K562 (cell line): ENCODE results near the gene ARHGEF25. TPM values are rescaled to one million over a fixed set of nuclear protein-coding genes. Genes with fewer than 3 reads are reported as not detected.
"Not testable (repeated sequence)": the region's sequence is repeated elsewhere in the genome, so short reads cannot be mapped to it uniquely, and the experiment has no call there.

Experiments used
- BHLHE40 ChIP-seq: IDR thresholded peaks from 2 replicates; pipeline ENCODE4 v1.6.1; 2011; ENCODE audit warnings: low read length, improper control_type of control experiment
- CBFA2T3 ChIP-seq: fragments of 450-650 bp; IDR thresholded peaks from 2 replicates; pipeline ENCODE4 v1.6.1; 2017
- CTBP1 ChIP-seq: fragments of 450-650 bp; IDR thresholded peaks from 2 replicates; pipeline ENCODE4 v1.6.1; 2016; ENCODE audit warnings: borderline replicate concordance
- MAFK ChIP-seq: IDR thresholded peaks from 2 replicates; pipeline ENCODE4 v1.6.1; 2011; ENCODE audit warnings: low read length, improper control_type of control experiment
- MAX ChIP-seq: sonication (generic); formaldehyde crosslinking; IDR thresholded peaks from 2 replicates; pipeline ENCODE4 v1.9.0; 2022; ENCODE audit warnings: mild to moderate bottlenecking, missing genetic modification reagents
- MAZ ChIP-seq, 2 experiments: fragments of 450-650 bp in 1 of 2; sonication (generic) in 1 of 2; formaldehyde crosslinking; IDR thresholded peaks in 1 of 2; conservative IDR thresholded peaks in 1 of 2; 2 replicates each; pipeline versions ENCODE4 v1.4.0 to v1.5.0; 2020; ENCODE audit warnings: mild to moderate bottlenecking in 1 of 2, missing genetic modification reagents in 1 of 2
- TFE3 ChIP-seq: fragments of 450-650 bp; formaldehyde crosslinking; IDR thresholded peaks from 2 replicates; pipeline ENCODE4 v1.4.0; 2020; ENCODE audit warnings: mild to moderate bottlenecking, mixed read lengths
- TOE1 ChIP-seq, 2 experiments: fragments of 450-650 bp in 1 of 2; sonication (generic) in 1 of 2; formaldehyde crosslinking in 1 of 2; IDR thresholded peaks; 2 replicates each; pipeline versions ENCODE4 v1.7.1 to v1.8.0; 2016 to 2022; ENCODE audit warnings: borderline replicate concordance in 2 of 2, mild to moderate bottlenecking in 2 of 2, antibody characterized with exemption in 1 of 2, inconsistent platforms in 1 of 2, low read depth in 1 of 2, missing genetic modification reagents in 1 of 2, moderate library complexity in 1 of 2
- USF1 ChIP-seq: sonication (generic); formaldehyde crosslinking; IDR thresholded peaks from 2 replicates; pipeline ENCODE4 v1.9.0; 2022; ENCODE audit warnings: mild to moderate bottlenecking, missing genetic modification reagents
- USF2 ChIP-seq: sonication (generic); formaldehyde crosslinking; IDR thresholded peaks from 2 replicates; pipeline ENCODE4 v1.5.0; 2020; ENCODE audit warnings: missing genetic modification reagents
- ZBTB11 ChIP-seq, 3 experiments: fragments of 200-800 bp in 1 of 3; fragments of 250-450 bp in 1 of 3; fragments of 450-650 bp in 1 of 3; sonication (Bioruptor Pico) in 1 of 3; sonication (Bioruptor generic) in 1 of 3; formaldehyde crosslinking in 1 of 3; IDR thresholded peaks; 2 replicates each; pipeline versions ENCODE4 v1.6.1 to v1.8.0; 2016 to 2022; ENCODE audit warnings: mild to moderate bottlenecking in 2 of 3, missing genetic modification characterization in 2 of 3, missing compliant biosample characterization in 1 of 3, moderate library complexity in 1 of 3
- ZFP36 ChIP-seq: fragments of 150-350 bp; IDR thresholded peaks from 2 replicates; pipeline ENCODE4 v1.6.1; 2018; ENCODE audit warnings: low read length, low read depth; ENCODE audit not compliant: partially characterized antibody
- polyA plus RNA-seq, 8 experiments: library from polyadenylated mRNA; depleted of rRNA in 4 of 8; stranded (reverse) in 5 of 8; unstranded in 3 of 8; fragments of >200 nt; fragmentation: Nextera tagmentation in 2 of 8; fragmentation: Illumina TruSeq in 1 of 8; extraction: Ambion mirVana in 2 of 8; extraction: Trizol in 1 of 8; gene quantifications; 2 replicates each; pipeline versions ENCODE4 v1.2.1 to v1.2.3, GENCODE V29; 2011 to 2014; ENCODE audit warnings: inconsistent platforms in 1 of 8, missing spikeins in 1 of 8
- total RNA-seq, 7 experiments: library from RNA; depleted of rRNA in 6 of 7; stranded (reverse); fragments of >200 nt in 6 of 7; fragmentation: Illumina TruSeq in 2 of 7; extraction: Trizol in 2 of 7; gene quantifications; 2 replicates each; pipeline versions ENCODE4 v1.2.1 to v1.2.3, GENCODE V29; 2011 to 2021; ENCODE audit warnings: low replicate concordance in 1 of 7
- TF ChIP-seq, protein P1 (sequence below): fragments of 450-650 bp; conservative IDR thresholded peaks from 2 replicates; pipeline ENCODE4 v1.6.1; 2016; ENCODE audit warnings: missing genetic modification characterization, low read depth, mild to moderate bottlenecking, control low read depth, missing compliant biosample characterization

ARHGEF25 gene
- total and polyA plus RNA-seq, 9 of the 15 experiments (the other 6 are each of a cell fraction or from before 2014, with no cell fraction given): 0.13 to 17.3 (median 11.6) TPM

GRCh38 chr12:57588951-57589610 is 22.2 kb upstream of the ARHGEF25 start (continued):
- TF ChIP-seq ZBTB11 (CRISPR knock-in tag; IDR thresholded peaks at IDR 0.05): peak in 1 of 3 experiments; percentile 89; a peak in 2 of 6 replicates
- TF ChIP-seq USF2 (CRISPR knock-in tag): peak; percentile 40
- TF ChIP-seq TFE3: peak; percentile 93
- peak; percentile 59 for TF ChIP-seq MAFK
- TF ChIP-seq MAZ (CRISPR knock-in tag; conservative IDR thresholded peaks at IDR 0.05 in 1 of 2, IDR thresholded peaks at IDR 0.05 in 1 of 2): 0 out of 4 replicates have a peak, but pooled peaks of 1 of the 2 experiments have one; percentile 21
- 0 out of 2 replicates have a peak, but pooled peaks have one; percentile 13 for TF ChIP-seq CBFA2T3
- peak; percentile 76 for TF ChIP-seq TOE1 (IDR thresholded peaks at IDR 0.05; ENCODE audit: borderline replicate concordance)
- not testable (repeated sequence) for TF ChIP-seq TOE1 (CRISPR knock-in tag; IDR thresholded peaks at IDR 0.05; ENCODE audit: borderline replicate concordance, low read depth)
- TF ChIP-seq CTBP1: 0 out of 2 replicates have a peak, but pooled peaks have one; percentile 28
- TF ChIP-seq ZFP36: peak; percentile 50
- peak; percentile 11; the same call in 1 of the 2 replicates for TF ChIP-seq BHLHE40
- TF ChIP-seq, protein P1, sequence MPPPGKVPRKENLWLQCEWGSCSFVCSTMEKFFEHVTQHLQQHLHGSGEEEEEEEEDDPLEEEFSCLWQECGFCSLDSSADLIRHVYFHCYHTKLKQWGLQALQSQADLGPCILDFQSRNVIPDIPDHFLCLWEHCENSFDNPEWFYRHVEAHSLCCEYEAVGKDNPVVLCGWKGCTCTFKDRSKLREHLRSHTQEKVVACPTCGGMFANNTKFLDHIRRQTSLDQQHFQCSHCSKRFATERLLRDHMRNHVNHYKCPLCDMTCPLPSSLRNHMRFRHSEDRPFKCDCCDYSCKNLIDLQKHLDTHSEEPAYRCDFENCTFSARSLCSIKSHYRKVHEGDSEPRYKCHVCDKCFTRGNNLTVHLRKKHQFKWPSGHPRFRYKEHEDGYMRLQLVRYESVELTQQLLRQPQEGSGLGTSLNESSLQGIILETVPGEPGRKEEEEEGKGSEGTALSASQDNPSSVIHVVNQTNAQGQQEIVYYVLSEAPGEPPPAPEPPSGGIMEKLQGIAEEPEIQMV: peak; percentile 67; the same call in 1 of the 2 replicates
- TF ChIP-seq MAX: 0 out of 2 replicates have a peak, but pooled peaks have one; percentile 20
- TF ChIP-seq USF1: peak; percentile 70
